ENCODE results near the gene CHDH. TPM values are rescaled to one million over a fixed set of nuclear protein-coding genes. Genes with fewer than 3 reads are reported as not detected.

Gene CHDH
- total and polyA plus RNA-seq, 9 donors: 0.75 to 1.3 (median 1.1) TPM

- Histone ChIP-seq H3K36me3 (ENCODE audit: control insufficient read depth, insufficient read depth, low read length) (no peaks in the 10 kb centered on the region), H3K27me3 (ENCODE audit: control insufficient read depth, insufficient read depth, low read length) (peaks cover 23% of the 10 kb centered on the region), H3K27ac (ENCODE audit: low read length) (no peak overlapping the region), H3K4me3 (ENCODE audit: low read length) (no peak overlapping the region), H3K4me1 (ENCODE audit: control insufficient read depth, insufficient read depth, low read length) (peaks cover 6% of the 10 kb centered on the region), H3K9me3 (replicated peaks; ENCODE audit: control insufficient read depth, low read depth, low read length) (no peaks in the 10 kb centered on the region)
- DNase-seq: peak; percentile 48
- 31% methylated on average over 3 of the region's 5 CpGs for WGBS (ENCODE audit: insufficient coverage)
Observed at GRCh38 chr3:53850895-53851294, 4.7 kb upstream of the CHDH start.

- H3K4me3 ChIP-seq (ENCODE audit: low read length): no peak overlapping the region
- peaks cover 6% of the 10 kb centered on the region for H3K4me1 ChIP-seq (ENCODE audit: control insufficient read depth, insufficient read depth, low read length)
- H3K27ac ChIP-seq (ENCODE audit: low read length): no peak overlapping the region
- no peak for DNase-seq
- WGBS (ENCODE audit: insufficient coverage): 100% methylated on average over 1 of the region's 7 CpGs
- no peaks in the 10 kb centered on the region for H3K9me3 ChIP-seq (replicated peaks; ENCODE audit: control insufficient read depth, low read depth, low read length)
- peaks cover 31% of the 10 kb centered on the region for H3K27me3 ChIP-seq (ENCODE audit: control insufficient read depth, insufficient read depth, low read length)
- H3K36me3 ChIP-seq (ENCODE audit: control insufficient read depth, insufficient read depth, low read length): no peaks in the 10 kb centered on the region
Observed at GRCh38 chr3:53849916-53850315, 3.7 kb upstream of the CHDH start.

- H3K4me1 ChIP-seq (ENCODE audit: control insufficient read depth, insufficient read depth, low read length): peaks cover 6% of the 10 kb centered on the region
- no peak overlapping the region for H3K27ac ChIP-seq (ENCODE audit: low read length)
- peaks cover 44% of the 10 kb centered on the region for H3K27me3 ChIP-seq (ENCODE audit: control insufficient read depth, insufficient read depth, low read length)
- H3K4me3 ChIP-seq (ENCODE audit: low read length): peak overlapping the region; percentile 56
- 61% methylated on average over 5 of the region's 10 CpGs for WGBS (ENCODE audit: insufficient coverage)
- no peak for DNase-seq
- no peaks in the 10 kb centered on the region for H3K36me3 ChIP-seq (ENCODE audit: control insufficient read depth, insufficient read depth, low read length)
- no peaks in the 10 kb centered on the region for H3K9me3 ChIP-seq (replicated peaks; ENCODE audit: control insufficient read depth, low read depth, low read length)
Observed at GRCh38 chr3:53846851-53847155, 584 bp upstream of the CHDH start.

GRCh38 chr3:53845881-53846133 is 412 bp downstream of the CHDH start:
- no peak for DNase-seq

DNA sequence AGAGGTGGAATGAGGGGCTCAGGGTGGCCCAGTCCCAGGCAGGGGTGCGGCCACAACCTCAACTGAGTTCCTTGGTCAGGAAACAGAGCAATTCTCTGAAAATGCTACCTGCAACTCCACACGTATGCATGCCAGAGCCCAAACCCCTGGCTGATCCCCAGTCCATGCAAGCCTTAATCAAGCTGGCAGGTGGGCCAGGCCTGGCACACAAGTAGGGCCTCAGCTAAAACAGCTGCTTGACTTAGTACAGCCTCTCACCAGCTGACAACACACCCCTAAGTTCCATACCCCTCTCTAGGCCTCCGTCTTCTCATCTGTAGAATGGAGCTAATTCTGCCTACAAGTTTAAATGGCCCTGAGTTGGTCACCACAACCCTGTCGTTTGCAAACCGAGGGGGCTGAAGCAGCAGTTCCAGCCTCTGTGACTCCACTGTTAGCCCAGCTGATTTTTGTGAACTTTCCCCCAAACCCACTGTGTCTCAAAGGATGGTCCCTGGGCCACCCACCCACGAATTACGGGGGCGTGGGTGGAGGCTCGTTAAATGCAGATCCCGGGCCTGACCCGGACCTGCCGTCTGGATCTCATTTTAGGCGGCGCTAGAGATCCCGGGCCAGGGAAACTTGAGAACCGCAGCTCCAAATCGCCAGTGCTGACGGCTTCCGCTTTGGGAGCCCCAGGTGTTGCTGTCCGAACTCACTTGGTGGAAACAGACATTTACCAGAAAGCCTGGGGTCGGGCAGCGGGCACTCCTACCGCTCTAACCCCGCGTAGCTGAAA is 927 bp downstream of the CHDH start:
- Histone ChIP-seq H3K27me3 (ENCODE audit: control insufficient read depth, insufficient read depth, low read length) (peaks cover 44% of the 10 kb centered on the region), H3K36me3 (ENCODE audit: control insufficient read depth, insufficient read depth, low read length) (no peaks in the 10 kb centered on the region), H3K9me3 (replicated peaks; ENCODE audit: control insufficient read depth, low read depth, low read length) (no peaks in the 10 kb centered on the region), H3K27ac (ENCODE audit: low read length) (no peak overlapping the region), H3K4me3 (ENCODE audit: low read length) (peak overlapping the region; percentile 56), H3K4me1 (ENCODE audit: control insufficient read depth, insufficient read depth, low read length) (peaks cover 6% of the 10 kb centered on the region)
- peak; percentile 88 for DNase-seq
- 14% methylated on average over 25 of the region's 25 CpGs for WGBS (ENCODE audit: insufficient coverage)

More at GRCh38 chr3:53845881-53846133, 412 bp downstream of the CHDH start:
- H3K36me3 ChIP-seq (ENCODE audit: control insufficient read depth, insufficient read depth, low read length): no peaks in the 10 kb centered on the region
- H3K27me3 ChIP-seq (ENCODE audit: control insufficient read depth, insufficient read depth, low read length): peaks cover 44% of the 10 kb centered on the region
- peak overlapping the region; percentile 56 for H3K4me3 ChIP-seq (ENCODE audit: low read length)
- under 1% methylated on average over 34 of the region's 34 CpGs for WGBS (ENCODE audit: insufficient coverage)
- H3K9me3 ChIP-seq (replicated peaks; ENCODE audit: control insufficient read depth, low read depth, low read length): no peaks in the 10 kb centered on the region
- peaks cover 6% of the 10 kb centered on the region for H3K4me1 ChIP-seq (ENCODE audit: control insufficient read depth, insufficient read depth, low read length)
- no peak overlapping the region for H3K27ac ChIP-seq (ENCODE audit: low read length)

DNA sequence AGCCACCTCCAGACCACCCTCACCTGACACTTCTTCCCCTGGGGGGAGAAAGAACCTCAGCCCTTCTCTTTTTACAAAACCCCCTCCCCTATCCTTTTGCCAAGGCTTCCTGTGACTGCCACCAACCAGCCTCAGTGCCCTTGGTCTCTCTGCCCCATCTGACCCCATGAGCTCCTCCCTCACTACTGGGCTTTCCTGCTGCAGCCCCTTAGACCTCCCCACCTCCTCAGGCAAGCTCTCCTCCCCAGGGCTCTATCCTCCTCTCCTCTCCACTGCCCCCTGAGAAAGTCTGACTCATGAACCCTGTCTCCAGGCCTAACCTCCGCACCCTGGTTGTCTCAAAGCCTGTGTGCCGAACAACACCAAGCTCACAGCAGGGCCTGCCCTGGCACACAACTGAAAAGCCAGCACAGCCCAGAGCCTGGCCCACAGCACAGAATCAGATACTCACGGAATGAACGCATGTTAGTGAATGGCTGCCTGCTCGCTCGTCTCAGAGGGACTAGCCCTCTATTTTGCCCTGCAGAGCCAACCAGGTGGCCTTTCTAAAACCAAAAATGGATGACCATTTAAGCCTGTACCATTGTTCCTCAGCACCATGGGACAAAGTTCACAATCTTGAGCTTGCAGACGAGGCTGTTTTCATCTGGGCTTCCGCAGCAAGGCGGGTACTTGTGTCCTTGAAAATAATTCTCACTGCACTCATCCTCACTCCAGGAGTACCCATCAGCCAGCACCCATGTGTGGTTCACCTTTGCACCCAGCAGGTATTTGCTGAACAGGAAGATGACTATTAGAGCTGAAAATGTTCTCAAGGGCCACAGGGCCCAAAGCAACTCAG is 1.7 kb downstream of the CHDH start:
- DNase-seq: no peak
- H3K27me3 ChIP-seq (ENCODE audit: control insufficient read depth, insufficient read depth, low read length): peaks cover 44% of the 10 kb centered on the region
- WGBS (ENCODE audit: insufficient coverage): 80% methylated on average over 9 of the region's 9 CpGs
- no peak overlapping the region for H3K4me3 ChIP-seq (ENCODE audit: low read length)
- no peaks in the 10 kb centered on the region for H3K36me3 ChIP-seq (ENCODE audit: control insufficient read depth, insufficient read depth, low read length)
- H3K4me1 ChIP-seq (ENCODE audit: control insufficient read depth, insufficient read depth, low read length): peaks cover 6% of the 10 kb centered on the region
- no peak overlapping the region for H3K27ac ChIP-seq (ENCODE audit: low read length)
- no peaks in the 10 kb centered on the region for H3K9me3 ChIP-seq (replicated peaks; ENCODE audit: control insufficient read depth, low read depth, low read length)

DNA sequence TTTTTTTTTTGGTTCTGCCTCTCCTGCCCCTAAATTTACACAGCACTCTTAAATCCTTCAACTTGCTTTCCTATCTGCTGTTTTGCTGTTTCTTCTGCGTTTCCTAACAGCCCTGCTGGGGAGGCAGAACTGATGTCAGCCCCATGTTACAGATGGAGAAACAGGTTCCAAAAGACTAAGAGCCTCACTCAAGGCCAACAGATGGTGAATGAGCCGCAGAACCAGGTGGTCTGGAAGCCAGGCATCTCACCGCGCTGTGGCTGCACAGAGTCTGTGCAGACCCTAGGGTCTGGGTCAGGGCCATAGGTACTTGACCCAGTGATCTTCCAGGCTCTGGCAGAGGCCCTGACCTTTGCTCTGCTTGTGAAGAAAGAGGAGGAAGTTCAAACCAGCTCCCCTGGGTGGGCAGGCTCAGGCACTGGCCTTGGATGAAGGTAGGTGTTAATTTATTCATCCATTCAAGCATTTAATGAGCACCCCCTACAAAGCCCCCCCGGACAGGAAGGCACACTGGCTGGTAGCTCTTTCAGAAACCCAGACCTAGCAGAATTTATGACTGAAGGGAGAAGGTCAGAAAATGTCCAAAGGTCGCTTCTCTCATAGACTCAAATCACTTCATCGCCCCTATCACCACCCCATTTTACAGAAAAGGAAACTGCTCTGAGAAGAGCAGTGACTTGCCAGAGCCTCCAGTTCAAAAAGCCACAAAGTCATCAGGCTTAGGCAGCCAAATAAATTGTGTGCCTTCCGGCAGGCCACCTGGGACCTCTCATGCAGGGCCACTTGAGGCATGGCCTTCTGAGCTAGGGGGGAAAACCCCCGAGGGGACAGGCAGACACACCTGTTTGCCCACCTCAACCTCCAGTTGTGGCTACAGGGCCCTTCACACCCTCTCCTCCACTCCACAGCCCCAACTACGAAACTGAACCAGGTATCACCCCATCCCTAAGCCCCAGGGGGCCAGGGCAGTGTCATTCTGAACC is 2.7 kb downstream of the CHDH start:
- Histone ChIP-seq H3K9me3 (replicated peaks; ENCODE audit: control insufficient read depth, low read depth, low read length) (no peaks in the 10 kb centered on the region), H3K4me3 (ENCODE audit: low read length) (no peak overlapping the region), H3K27me3 (ENCODE audit: control insufficient read depth, insufficient read depth, low read length) (peaks cover 40% of the 10 kb centered on the region), H3K27ac (ENCODE audit: low read length) (no peak overlapping the region), H3K4me1 (ENCODE audit: control insufficient read depth, insufficient read depth, low read length) (peaks cover 6% of the 10 kb centered on the region), H3K36me3 (ENCODE audit: control insufficient read depth, insufficient read depth, low read length) (no peaks in the 10 kb centered on the region)
- no peak for DNase-seq
- 60% methylated on average over 8 of the region's 10 CpGs for WGBS (ENCODE audit: insufficient coverage)

DNA sequence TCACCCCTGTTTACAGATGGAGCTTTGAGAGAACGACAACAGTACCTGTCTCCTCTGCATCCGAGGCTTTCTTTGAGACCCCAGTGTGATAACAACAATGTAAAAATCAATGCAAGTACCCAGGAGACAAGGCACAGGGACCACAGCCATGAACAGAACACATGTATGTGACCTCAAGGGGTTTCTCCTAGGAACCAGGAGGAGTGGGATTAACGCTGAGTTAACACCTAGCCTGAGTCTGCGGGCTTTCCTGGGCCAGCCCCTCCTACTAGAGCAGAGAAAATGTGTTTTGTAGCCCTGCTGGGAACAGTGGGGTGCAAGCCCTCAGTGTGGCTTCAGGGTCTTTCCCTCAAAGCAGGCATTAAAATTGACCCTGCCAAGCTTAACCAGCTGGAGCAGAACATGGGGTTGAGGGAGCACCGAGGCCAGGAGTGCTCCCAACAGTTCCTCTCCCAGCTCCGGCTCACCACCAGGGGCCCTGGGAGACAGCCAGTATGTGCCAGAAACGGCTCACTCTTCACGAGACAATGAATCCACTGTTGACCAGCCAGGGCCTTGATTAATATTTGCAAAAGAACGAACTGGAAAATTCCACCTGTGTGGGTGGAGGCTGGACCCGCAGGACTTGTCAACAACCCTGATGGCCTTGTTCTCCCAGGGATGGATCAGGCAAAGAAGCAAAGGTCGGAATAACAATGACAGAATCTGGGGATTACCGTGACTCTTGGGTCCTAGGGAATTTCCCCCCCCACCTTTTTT is 3.6 kb downstream of the CHDH start:
- Histone ChIP-seq H3K4me1 (ENCODE audit: control insufficient read depth, insufficient read depth, low read length) (peaks cover 6% of the 10 kb centered on the region), H3K9me3 (replicated peaks; ENCODE audit: control insufficient read depth, low read depth, low read length) (no peaks in the 10 kb centered on the region), H3K27me3 (ENCODE audit: control insufficient read depth, insufficient read depth, low read length) (peaks cover 35% of the 10 kb centered on the region), H3K27ac (ENCODE audit: low read length) (no peak overlapping the region), H3K36me3 (ENCODE audit: control insufficient read depth, insufficient read depth, low read length) (no peaks in the 10 kb centered on the region), H3K4me3 (ENCODE audit: low read length) (no peak overlapping the region)
- DNase-seq: peak; percentile 17
- WGBS (ENCODE audit: insufficient coverage): 26% methylated on average over 8 of the region's 12 CpGs

DNA sequence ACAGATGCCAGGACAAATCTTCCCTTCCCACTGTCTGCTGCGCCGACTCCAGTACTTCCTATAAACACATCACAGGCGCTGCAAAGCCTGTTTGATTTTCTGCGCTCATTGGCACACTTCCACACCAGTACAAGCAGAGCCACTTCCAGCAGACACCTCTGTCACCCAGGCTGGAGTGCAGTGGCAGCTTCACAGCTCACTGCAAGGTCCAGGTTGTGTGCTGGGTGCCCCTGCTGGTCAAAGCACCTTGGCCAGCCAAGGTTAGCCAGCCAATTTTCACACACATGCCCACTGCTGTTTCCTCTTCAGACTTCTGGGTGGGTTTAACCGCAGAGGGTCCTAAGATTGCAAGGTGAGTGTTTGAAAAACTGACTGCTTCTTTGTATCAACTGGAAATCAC is 4.9 kb downstream of the CHDH start:
- WGBS (ENCODE audit: insufficient coverage): 91% methylated on average over 4 of the region's 5 CpGs
- Histone ChIP-seq H3K9me3 (replicated peaks; ENCODE audit: control insufficient read depth, low read depth, low read length) (no peaks in the 10 kb centered on the region), H3K36me3 (ENCODE audit: control insufficient read depth, insufficient read depth, low read length) (no peaks in the 10 kb centered on the region), H3K4me1 (ENCODE audit: control insufficient read depth, insufficient read depth, low read length) (peaks cover under 1% of the 10 kb centered on the region), H3K4me3 (ENCODE audit: low read length) (no peak overlapping the region), H3K27ac (ENCODE audit: low read length) (no peak overlapping the region), H3K27me3 (ENCODE audit: control insufficient read depth, insufficient read depth, low read length) (peaks cover 23% of the 10 kb centered on the region)
- DNase-seq: no peak
